ENCODE measurements around the gene FIBP. TPM values are rescaled to one million over a fixed set of nuclear protein-coding genes. Genes with fewer than 3 reads are reported as not detected.
A peak's percentile ranks its signal among the peaks of the same experiment; 100 is the strongest.

FIBP gene
- total RNA-seq, 1 experiment from 2014 or later = 80.8 TPM

- BruUV-seq (replicated peaks) = TSS peak; percentile 37
- peaks cover 52% of the 10 kb centered on the region for H3K4me1 Mint-ChIP-seq (ENCODE audit: insufficient read depth, unreplicated experiment)
Measured at GRCh38 chr11:65898656-65899355, 10.5 kb upstream of the FIBP start.

DNA sequence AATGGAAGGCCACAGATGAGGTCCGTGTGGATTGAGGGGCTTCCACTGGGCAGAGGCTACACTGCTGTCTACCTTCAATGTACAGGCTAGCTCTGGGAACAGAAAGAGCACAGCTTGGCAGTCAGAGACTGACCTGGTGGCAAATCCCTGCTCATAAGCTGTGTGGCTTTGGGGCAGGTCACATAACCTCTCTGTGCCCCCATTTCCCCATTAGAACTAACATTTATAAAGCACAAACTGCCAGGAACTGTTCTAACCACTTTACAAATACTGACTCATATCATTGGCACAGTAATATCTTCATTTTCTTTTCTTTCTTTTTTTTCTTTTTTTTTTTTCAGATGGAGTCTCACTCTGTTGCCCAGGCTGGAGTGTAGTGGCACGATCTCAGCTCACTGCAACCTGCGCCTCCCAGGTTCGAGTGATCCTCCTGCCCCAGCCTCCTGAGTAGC is 8.8 kb upstream of the FIBP start:
- Mint-ChIP-seq H3K27me3 (ENCODE audit: insufficient read depth, unreplicated experiment) (no peaks in the 10 kb centered on the region), H3K9me3 (ENCODE audit: unreplicated experiment) (no peaks in the 10 kb centered on the region), H3K27ac (ENCODE audit: low read depth, unreplicated experiment) (peak overlapping the region; percentile 89), H3K4me1 (ENCODE audit: insufficient read depth, unreplicated experiment) (peaks cover 44% of the 10 kb centered on the region), H3K36me3 (ENCODE audit: insufficient read depth, unreplicated experiment) (peaks cover 47% of the 10 kb centered on the region), H3K4me3 (ENCODE audit: unreplicated experiment) (peak overlapping the region; percentile 96)
- ChIA-PET CTCF (interaction anchor here (0.6 to 4.3 kb wide), 7 partner anchors 9 to 324 kb away, joined by 3 to 55 read pairs (median 5); partner anchors contain the start of gene FIBP), POLR2A (interaction anchor here (0.6 to 6.4 kb wide), 12 partner anchors 8 to 1121 kb away, joined by 3 to 222 read pairs (median 5); partner anchors contain the start of genes BANF1, C11orf68, CCDC85B and CFL1)
- intact Hi-C loops (cut with micrococcal nuclease) = no loop called here
- TF ChIP-seq, protein P1, sequence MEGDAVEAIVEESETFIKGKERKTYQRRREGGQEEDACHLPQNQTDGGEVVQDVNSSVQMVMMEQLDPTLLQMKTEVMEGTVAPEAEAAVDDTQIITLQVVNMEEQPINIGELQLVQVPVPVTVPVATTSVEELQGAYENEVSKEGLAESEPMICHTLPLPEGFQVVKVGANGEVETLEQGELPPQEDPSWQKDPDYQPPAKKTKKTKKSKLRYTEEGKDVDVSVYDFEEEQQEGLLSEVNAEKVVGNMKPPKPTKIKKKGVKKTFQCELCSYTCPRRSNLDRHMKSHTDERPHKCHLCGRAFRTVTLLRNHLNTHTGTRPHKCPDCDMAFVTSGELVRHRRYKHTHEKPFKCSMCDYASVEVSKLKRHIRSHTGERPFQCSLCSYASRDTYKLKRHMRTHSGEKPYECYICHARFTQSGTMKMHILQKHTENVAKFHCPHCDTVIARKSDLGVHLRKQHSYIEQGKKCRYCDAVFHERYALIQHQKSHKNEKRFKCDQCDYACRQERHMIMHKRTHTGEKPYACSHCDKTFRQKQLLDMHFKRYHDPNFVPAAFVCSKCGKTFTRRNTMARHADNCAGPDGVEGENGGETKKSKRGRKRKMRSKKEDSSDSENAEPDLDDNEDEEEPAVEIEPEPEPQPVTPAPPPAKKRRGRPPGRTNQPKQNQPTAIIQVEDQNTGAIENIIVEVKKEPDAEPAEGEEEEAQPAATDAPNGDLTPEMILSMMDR (IDR thresholded peaks at IDR 0.05; ENCODE audit: unreplicated experiment) = no peak
- no TSS peak for BruUV-seq (replicated peaks)
- DNase-seq (ENCODE audit: unreplicated experiment) = no peak

More at GRCh38 chr11:65898656-65899355, 10.5 kb upstream of the FIBP start:
- no peaks in the 10 kb centered on the region for H3K27me3 Mint-ChIP-seq (ENCODE audit: insufficient read depth, unreplicated experiment)
- peak overlapping the region; percentile 89 for H3K27ac Mint-ChIP-seq (ENCODE audit: low read depth, unreplicated experiment)
- ChIA-PET CTCF (interaction anchor here (0.8 to 4.3 kb wide), 7 partner anchors 10 to 119 kb away, joined by 3 to 55 read pairs (median 6); partner anchors contain the start of genes CCDC85B and FIBP), POLR2A (interaction anchor here (0.6 to 6.4 kb wide), 17 partner anchors 9 to 1955 kb away, joined by 3 to 222 read pairs (median 5); partner anchors contain the start of genes BANF1, C11orf68, CCDC85B and CFL1)
- H3K4me3 Mint-ChIP-seq (ENCODE audit: unreplicated experiment) = peak overlapping the region; percentile 96
- H3K9me3 Mint-ChIP-seq (ENCODE audit: unreplicated experiment) = no peaks in the 10 kb centered on the region
- intact Hi-C loops (cut with micrococcal nuclease) = loop anchor here (1.0 kb wide), 1 partner anchor 9 kb away; the partner anchor contains the start of gene CCDC85B
- peaks cover 31% of the 10 kb centered on the region for H3K36me3 Mint-ChIP-seq (ENCODE audit: insufficient read depth, unreplicated experiment)
- peak; percentile 80 for DNase-seq (ENCODE audit: unreplicated experiment)
- TF ChIP-seq, protein P1 (IDR thresholded peaks at IDR 0.05; ENCODE audit: unreplicated experiment) = no peak

- intact Hi-C loops (cut with micrococcal nuclease) = no loop called here
- TF ChIP-seq, protein P1 (IDR thresholded peaks at IDR 0.05; ENCODE audit: unreplicated experiment) = no peak
- peaks cover 55% of the 10 kb centered on the region for H3K36me3 Mint-ChIP-seq (ENCODE audit: insufficient read depth, unreplicated experiment)
- DNase-seq (ENCODE audit: unreplicated experiment) = no peak
- peaks cover 38% of the 10 kb centered on the region for H3K4me1 Mint-ChIP-seq (ENCODE audit: insufficient read depth, unreplicated experiment)
- peak overlapping the region; percentile 96 for H3K4me3 Mint-ChIP-seq (ENCODE audit: unreplicated experiment)
- no TSS peak for BruUV-seq (replicated peaks)
- H3K9me3 Mint-ChIP-seq (ENCODE audit: unreplicated experiment) = no peaks in the 10 kb centered on the region
- CTCF ChIA-PET = interaction anchor here (0.6 to 4.3 kb wide), 6 partner anchors 8 to 323 kb away, joined by 3 to 55 read pairs (median 3); partner anchors contain the start of gene FIBP
- H3K27me3 Mint-ChIP-seq (ENCODE audit: insufficient read depth, unreplicated experiment) = no peaks in the 10 kb centered on the region
- H3K27ac Mint-ChIP-seq (ENCODE audit: low read depth, unreplicated experiment) = peak overlapping the region; percentile 89
- POLR2A ChIA-PET = interaction anchor here (0.6 to 6.4 kb wide), 14 partner anchors 7 to 1120 kb away, joined by 3 to 222 read pairs (median 4); partner anchors contain the start of genes CCDC85B, CFL1 and FIBP
Measured at GRCh38 chr11:65896034-65896999, 8.0 kb upstream of the FIBP start.

Measured in MCF 10A (cell line).